NCI-H146 treated with DMSO at 0.1 percent for 48 hours (cell line): ENCODE results near the gene BABAM2.
"Not testable (repeated sequence)": the region's sequence is repeated elsewhere in the genome, so short reads cannot be mapped to it uniquely, and the experiment has no call there.

ENCODE experiments used
- DNase-seq: peaks from one replicate; lab custom pipeline; 2025; ENCODE audit not compliant: unreplicated experiment; lab: John Stamatoyannopoulos, UW

BABAM2 gene

DNA sequence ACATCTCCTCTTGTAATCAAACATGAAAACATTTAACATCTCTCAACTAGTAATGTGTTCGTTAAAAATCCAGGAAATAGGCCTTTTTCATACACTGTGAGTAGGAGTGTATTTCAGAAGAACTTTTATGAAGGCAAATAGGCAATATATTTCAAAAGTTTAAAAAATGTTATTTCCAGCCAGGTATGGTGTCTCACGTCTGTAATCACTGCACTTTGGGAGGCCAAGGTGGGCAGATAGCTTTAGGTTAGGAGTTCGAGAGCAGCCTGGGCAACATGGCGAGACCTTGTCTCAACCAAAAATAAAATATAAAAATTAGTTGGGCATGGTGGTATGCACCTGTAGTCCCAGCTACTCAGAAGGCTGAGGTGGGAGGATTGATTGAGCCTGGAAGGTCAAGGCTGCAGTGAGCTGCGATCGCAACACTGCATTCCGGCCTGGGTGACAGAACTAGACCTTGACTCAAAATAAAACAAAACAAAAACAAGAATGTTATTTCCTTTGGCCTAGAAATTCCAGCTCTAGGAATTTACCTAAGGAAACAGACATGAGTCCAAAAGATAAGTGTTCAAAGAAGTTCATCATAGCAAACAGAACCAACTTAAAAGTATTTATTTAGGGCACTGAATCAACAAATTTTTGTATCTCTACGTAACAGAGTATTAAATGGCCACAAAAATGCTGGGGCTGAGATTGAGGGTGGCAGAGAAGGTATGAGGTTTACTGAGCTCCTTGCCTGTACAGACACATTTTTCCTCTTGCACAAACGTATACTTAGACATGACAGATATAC is 15.2 kb upstream of the BABAM2 start:
- DNase-seq = no peak

DNA sequence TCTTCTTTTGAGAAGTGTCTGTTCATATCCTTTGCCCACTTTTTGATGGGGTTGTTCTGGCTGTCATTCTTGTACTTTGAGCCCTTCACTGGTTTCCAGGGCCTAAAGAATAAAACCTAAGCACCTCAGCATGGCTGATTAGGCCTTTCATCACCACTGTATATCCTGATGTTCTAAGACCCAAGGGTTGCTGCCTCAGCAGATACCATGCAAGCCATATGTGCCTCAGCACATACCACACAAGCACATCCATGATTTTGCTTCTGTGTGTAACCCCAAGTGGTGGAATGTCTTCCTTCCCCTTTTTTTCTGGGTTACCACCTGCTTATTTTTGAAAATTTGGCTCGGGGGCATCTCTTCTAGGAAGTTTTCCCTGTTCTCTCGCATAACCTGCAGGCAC is 11.7 kb upstream of the BABAM2 start:
- DNase-seq = no peak

DNA sequence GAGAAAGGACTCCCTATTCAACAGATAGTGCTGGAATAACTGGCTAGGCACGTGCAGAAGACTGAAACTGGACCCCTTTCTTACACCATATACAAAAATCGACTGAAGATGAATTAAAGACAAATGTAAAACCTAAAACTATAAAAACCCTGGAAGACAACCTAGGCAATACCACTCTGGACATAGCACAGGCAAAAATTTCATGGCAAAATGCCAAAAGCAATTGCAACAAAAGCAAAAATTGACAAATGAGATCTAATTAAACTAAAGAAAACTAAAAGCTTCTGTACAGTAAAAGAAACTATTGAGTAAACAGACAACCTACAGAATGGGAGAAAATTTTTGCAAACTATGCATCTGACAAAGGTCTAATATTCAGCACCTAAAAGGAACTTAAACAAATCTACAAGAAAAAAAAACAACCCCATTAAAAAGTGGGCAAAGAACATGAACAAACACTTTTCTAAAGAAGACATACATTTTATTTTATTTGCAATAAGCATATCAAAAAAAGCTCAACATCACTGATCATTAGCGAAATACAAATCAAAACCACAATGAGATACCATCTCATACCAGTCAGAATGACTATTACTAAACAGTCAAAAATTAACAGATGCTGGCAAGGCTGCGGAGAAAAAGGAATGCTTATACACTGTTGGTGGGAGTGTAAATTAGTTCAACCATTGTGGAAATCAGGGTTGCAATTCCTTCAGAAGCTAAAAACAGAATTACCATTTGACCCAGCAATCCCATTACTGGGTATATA is 8.5 kb upstream of the BABAM2 start:
- DNase-seq = not testable (repeated sequence)

DNA sequence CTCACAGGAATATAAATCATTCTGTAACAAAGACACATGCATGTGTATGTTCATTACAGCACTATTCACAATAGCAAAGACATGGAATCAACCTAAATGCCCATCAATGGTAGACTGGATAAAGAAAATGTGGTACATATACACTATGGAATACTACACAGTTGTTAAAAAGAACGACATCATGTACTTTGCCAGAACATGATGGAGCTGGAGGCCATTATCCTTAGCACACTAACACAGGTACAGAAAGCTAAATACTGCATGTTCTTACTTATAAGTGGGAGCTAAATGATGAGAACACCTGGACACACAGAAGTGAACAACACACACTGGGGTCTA is 8.0 kb upstream of the BABAM2 start:
- DNase-seq = not testable (repeated sequence)

DNA sequence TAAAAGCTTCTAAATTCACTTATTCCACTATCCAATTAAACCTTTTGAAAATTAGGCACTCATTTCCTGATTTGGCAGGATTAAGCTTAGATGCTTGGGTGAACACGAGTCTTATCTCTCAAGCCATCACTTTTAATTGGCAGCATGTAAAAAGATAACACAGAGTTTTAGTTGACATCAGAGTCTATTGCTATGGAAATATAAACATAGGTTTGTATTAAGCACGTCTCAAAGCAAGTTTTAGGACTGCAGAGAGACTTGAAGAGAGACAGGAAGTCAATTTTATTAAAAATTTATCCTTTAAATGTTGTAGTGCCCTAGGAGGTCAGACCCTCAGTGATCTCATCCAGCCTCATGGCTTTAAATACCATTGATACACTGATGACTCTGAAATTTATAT is 5.9 kb upstream of the BABAM2 start:
- no peak for DNase-seq

DNA sequence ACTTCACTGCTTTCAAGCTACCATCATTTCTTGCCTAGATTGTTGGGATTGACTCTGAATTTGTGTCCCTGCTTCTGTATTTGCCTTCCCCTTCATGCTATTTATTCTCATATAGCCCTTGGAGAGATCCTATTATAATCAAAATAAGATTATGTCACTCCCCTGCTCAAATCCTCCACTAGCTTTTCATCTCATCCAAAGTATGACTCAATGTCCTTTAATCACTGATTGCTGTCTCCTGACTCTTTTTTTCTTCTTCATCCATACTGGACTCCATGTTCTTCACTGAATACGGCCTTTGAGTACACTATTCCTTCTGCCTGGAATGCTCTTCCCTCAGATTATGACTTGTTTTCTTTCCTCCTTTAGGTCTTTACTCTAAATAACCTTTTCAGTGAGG is 5.3 kb upstream of the BABAM2 start:
- no peak for DNase-seq

DNA sequence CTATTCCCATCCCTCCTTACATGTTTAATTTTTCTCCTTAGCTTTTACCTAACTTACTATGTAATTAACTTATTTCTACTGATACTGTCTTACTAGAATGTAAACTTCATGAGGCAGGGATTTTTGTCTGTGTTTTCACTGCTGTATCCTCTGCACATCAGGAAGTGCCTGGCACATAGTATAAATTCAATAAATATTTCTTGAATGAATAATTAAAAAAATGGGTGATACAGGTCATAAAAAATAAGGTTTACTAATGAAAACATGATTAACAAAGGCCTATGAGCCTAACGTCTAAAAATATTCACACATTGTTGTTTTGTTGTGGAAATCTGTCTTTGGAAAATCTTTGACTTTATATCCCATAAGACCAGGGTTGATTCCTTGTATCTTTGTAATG is 4.9 kb upstream of the BABAM2 start:
- no peak for DNase-seq

DNA sequence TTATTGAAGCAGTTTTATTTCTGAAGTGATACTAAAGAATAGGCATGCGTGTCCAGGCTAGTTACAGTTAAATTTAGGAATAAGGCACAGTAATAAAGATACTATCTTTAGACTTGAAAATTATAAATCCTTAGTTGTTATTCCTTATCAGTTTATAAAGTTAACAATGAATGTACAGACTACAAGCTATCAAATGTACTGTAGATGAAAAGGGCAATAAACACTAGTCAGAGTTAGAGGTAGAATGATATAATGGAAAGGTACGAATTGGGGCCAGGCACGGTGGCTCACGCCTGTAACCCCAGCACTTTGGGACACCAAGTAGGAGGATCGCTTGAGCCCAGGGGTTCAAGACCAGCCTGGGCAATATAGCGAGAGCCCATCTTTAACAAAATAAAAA is 4.2 kb upstream of the BABAM2 start:
- no peak for DNase-seq

DNA sequence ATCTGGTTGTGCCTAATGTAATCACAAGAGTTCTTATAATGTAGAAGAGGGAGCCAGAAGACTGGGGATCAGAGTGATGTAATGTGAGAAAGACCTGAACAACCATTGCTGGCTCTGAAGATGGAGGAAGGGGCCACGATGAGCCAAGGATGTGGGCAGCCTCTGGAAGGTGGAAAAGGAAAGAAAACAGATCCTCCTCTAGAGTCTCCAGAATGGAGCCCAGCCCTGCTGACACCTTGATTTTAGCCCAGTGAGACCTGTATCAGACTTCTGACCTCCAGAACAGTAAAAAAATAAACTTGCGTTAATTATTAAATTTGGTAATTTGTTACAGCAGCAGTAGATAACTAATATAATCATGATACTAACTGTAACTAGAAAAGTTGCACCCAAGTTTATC is 3.4 kb upstream of the BABAM2 start:
- DNase-seq = no peak

DNA sequence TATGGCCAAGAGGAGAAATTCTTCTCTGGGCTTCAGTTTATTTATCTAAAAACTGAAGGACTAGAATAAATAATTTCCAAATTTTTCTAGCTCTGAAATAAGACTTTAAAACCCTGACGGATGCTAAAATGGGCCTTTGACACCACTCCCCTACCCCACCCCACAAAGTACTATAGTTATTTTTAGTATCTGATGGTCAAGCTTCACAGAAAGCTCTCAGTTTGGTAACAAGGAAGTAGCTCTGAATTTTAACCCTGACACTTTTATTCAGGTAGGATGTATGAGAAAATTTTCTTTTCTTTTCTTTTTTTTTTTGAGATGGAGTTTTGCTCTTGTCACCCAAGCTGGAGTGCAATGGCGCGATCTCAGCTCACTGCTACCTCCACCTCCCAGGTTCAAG is 2.7 kb upstream of the BABAM2 start:
- DNase-seq = no peak

DNA sequence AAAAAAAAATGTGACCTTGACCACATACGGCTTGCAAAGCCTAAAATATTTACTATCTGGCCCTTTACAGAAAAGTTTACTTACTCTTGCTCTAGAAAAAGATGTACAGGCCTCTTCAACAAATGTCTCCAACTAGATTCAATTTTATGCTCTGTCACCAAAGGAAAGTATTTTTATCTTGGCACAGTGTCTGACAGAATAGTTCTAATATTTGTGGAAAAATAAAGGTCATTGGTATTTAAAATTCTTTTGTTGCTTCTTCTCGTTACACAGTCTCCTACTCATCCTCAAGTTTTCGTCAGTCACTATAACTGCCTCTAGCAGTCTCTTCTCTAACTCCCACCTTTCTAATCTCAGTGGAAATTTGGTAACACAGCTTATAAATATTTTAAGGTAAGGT is 1.7 kb upstream of the BABAM2 start:
- no peak for DNase-seq

DNA sequence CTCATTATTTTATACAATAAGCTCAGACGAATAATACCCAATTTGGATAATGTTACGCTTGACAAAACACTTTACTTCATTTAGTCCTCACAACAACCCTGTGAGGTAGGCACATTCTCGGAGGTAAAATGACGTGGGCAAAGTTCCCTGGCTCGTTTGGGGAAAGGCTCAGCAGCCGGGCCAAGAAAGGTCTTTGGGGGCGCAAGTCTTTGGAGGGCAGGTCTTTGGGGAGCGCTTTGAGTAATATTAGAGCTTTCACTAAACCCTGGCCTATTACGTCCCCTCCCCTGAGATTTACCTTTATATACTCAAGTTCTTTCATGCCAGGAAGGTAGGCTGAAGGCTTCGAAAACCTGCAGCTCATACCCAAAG is 769 bp upstream of the BABAM2 start:
- DNase-seq = no peak

DNA sequence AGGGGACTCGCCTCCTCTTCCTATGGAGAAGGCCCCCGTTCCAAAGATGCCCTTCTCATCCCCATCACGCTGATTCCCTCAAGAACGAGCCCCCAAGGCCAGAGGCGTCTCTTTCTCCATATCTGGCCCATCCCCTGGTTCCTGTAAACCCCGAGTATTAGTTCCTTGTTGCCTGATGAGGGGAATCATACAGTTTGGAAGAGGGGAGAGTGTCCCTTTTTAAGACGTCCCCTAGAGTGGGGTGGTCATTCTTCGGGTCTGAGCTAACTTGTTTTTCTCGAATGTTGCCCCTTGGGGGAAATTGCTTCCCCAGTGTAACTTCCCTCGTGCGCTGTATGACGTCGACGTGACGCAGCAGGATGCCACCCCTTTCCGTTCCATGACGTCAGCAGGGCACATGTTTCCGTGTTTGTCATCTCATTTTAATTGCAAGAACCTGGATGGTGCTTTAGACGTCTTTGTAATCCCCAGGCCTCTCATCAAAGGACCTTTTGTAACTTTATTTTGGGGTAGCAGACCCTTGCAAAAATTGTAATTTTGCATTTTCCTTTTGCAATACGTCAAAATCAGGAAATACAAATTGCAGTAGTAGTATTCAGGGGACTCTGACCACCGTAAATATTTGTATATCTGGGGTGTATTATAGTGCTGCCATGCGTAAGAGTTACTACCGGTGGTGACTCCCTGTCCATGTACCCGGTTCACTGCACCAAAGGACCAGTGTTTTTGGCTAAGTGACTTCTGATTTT is 569 bp downstream of the BABAM2 start:
- DNase-seq = peak; percentile 77

DNA sequence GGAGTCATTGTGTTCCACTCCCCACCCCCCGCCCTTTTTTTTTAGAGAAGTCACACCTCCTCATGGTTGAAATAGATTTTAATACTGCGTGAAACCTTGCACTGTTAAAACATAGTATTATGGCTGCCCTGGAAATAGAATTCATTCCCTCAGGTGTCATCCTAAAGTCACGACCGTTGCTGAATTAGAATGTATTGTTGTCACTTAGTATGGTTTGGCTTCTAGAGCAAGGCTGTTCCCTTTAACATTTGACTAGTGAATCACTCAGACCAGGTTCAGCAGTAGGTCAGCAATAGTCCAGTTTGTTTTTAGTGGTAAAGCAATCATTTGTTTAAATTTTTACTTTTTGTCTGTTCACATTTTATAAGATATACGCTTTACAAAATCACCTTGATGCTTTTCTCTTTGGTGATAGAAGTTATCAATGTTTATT is 1.2 kb downstream of the BABAM2 start:
- no peak for DNase-seq

DNA sequence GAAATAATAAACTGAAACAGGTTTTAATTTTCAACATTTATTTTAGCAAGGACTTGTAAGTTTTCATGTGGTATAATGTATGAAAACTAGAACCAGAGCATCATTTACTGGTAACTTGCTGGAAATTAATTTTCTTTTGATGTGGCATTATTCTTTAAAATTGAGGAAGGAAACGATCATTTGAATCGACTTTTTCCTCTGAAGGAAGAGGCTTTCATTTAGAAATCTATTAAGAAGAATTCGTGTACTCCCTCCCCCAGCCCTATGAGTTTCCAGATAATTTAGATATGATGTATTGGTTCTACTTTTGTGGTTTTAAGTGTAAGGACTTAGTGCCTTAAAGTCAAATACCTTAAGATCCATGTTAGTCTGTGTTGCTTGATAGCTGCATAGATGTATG is 2.5 kb downstream of the BABAM2 start:
- DNase-seq = no peak

DNA sequence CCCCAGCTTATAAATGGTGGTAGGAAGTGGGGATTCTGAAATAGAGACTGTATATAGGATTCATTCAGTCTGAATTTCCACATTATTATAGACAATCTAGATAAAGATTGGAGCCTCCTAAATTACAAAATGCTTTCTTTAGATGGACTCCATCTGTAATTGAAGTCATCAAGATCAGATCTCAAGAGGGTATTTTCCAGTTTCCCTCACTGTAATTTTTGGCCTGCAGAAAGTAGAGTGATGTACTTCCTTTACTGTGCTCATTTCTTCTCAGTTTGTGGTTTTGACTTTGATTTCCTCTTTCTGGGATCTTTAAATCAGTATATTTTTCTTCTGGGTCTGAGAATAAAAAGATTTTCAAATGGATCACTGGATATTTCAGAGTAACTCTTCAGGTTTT is 7.2 kb downstream of the BABAM2 start:
- no peak for DNase-seq

DNA sequence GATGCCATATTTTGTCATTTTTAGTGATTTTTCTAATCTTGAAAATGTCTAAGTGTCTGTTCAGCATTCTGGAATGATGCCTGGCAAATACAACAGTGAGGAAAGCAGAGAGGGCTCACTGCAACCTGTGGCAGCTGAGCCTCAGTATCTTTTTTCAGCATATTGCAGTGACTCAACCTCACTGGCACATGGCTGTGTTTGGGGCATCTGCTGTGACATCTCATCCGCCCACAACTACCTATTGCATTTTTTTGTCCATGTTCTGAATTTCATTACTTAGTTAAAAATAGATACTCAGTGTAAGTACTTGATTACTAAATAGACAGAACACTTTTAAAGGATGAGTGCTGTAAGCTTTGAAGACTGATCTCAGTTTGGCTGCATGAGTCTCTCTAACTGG is 10.7 kb downstream of the BABAM2 start:
- no peak for DNase-seq

DNA sequence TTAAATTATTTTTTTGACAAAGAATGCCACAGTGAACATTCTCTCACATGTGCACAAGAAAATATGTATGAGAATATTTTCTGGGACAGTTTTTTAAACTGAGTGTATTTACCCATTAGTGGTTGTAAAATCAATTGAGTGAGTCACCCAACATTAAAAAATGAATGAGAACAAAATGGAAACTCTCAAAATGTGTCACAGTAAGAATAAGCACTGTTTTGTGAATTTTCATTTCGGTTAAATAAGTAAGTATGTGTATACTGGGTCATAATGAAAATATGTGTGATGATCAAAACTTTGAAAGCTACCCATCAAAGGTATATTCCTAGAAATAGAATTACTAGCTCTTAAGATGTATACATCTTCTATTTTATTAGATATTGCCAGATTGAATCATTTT is 11.6 kb downstream of the BABAM2 start:
- no peak for DNase-seq

DNA sequence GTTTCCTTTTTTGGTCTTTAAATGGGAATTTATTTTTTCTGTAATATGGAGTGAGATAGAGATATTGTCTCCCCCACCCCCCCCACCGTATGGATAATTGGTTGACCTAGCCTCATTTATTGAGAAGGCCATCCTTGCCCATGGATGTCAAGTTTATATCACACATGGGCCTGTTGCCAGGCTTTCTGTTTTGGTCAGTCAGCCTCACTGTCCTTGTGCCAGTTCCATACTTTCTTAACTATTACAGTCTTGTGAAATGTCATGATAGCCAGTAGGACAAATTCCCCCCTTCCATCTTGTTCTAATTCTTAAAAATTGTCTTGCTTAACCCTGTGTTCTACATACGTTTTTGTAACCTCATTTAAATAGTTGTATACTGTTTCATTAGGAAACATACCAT is 12.5 kb downstream of the BABAM2 start:
- DNase-seq = no peak

DNA sequence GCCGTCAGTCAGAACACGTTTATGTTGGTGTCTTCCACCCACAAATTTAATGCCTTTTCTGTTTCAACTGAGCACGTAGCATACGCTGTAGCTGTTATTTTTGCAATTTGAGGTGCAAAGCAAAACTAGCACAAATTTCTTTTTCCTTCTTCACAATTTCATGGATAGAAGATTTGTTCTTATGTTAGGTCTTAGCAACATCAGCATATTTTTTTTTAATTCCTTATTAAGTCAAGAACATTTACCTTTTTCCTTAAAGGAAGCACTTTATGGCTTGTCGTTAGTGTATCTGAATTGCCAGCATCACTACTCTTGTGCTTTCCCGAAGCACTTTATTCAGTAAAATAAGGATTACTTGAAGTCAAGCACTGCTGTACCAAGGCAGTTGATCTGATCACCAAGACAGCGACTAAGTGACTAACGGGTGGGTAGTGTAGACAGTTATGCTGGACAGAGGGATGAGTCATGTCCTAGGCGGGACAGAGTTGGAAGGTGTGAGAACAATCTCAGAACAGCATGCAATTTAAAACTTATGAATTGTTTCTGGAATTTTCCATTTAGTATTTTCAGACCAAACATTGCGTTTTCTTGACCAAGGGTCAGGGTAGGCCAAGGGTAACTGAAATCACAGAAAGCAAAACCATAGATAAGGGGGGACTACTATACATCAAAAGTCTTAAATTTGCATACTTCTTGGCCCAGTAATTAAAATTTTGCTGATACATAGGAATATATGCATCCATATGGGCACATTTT is 13.3 kb downstream of the BABAM2 start:
- no peak for DNase-seq

DNA sequence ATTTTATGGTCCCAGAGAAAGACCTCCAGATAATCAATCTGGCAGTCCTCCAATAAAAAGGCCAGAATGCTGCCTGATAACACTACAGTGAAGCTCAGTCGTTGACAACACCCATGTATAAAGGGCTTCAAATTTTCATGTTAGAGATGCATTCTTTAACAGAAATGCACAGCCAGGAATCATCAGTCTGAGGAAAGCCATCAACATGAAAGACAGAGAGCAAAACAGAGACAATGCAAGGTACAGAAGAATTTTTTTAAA is 13.8 kb downstream of the BABAM2 start:
- DNase-seq = no peak

DNA sequence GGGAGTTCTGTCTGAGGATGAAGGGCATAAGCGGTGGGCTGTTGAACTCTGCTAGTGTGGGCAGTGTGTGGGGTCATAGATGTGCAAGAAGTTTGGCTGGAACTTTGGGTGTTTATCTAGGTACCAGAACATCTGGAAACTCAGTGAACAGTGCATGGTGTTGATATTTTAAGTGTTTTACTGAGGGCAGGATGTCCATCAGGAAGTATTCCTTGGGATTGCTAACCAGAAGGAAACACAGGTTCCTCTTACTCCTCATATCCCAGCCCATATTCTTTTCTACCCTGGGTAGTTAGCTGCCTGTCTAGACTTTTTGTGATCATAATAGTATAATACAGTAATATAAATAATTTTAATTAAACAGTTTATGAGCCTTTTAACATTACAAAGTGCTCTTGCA is 15.5 kb downstream of the BABAM2 start:
- DNase-seq = no peak
